Neural cell (in vitro differentiated cells): ENCODE results near the gene FOXP3. TPM values are rescaled to one million over a fixed set of nuclear protein-coding genes. Genes with fewer than 3 reads are reported as not detected.

ENCODE experiments used
- H2AFZ ChIP-seq: fragments of 200-600, 300-800 bp; sonication (generic), shearing (Covaris generic); 2 replicates; pipeline ENCODE4 v1.6.0; 2014; ENCODE audit warnings: low read depth, mild to moderate bottlenecking, antibody characterized with exemption, low read length, moderate library complexity
- H3F3A ChIP-seq: fragments of 200-600 bp; shearing (Covaris generic); 2 replicates; pipeline ENCODE4 v1.6.1; 2016; ENCODE audit warnings: mild to moderate bottlenecking, moderate library complexity, mixed read lengths, antibody characterized with exemption, low read length; ENCODE audit not compliant: insufficient read depth, poor library complexity, severe bottlenecking
- H3K27ac ChIP-seq: fragments of 200-600, 300-800 bp; sonication (generic), shearing (Covaris generic); 2 replicates; pipeline ENCODE4 v1.5.1; 2014; ENCODE audit warnings: mild to moderate bottlenecking, low read length, moderate library complexity
- H3K27me3 ChIP-seq: fragments of 300-800, 200-600 bp; sonication (generic), shearing (Covaris generic); 2 replicates; pipeline ENCODE4 v1.6.0; 2014; ENCODE audit warnings: mild to moderate bottlenecking, low read depth, low read length, moderate library complexity; ENCODE audit not compliant: insufficient read depth
- H3K36me3 ChIP-seq: fragments of 300-800, 200-600 bp; sonication (generic), shearing (Covaris generic); 2 replicates; pipeline ENCODE4 v1.5.1; 2014; ENCODE audit warnings: mild to moderate bottlenecking, antibody characterized with exemption, low read length, moderate library complexity; ENCODE audit not compliant: insufficient read depth
- H3K4me2 ChIP-seq: fragments of 300-800, 200-600 bp; sonication (generic), shearing (Covaris generic); 2 replicates; pipeline ENCODE4 v1.6.0; 2014; ENCODE audit warnings: mild to moderate bottlenecking, low read length
- H3K4me3 ChIP-seq: fragments of 300-800, 200-600 bp; sonication (generic), shearing (Covaris generic); 2 replicates; pipeline ENCODE4 v1.5.1; 2014; ENCODE audit warnings: mild to moderate bottlenecking, low read length, moderate library complexity
- H3K79me2 ChIP-seq: fragments of 200-600 bp; shearing (Covaris generic); replicated peaks from 2 replicates; pipeline ENCODE4 v1.6.0; 2014; ENCODE audit warnings: mild to moderate bottlenecking, low read length, moderate library complexity; ENCODE audit not compliant: insufficient read depth
- H3K9ac ChIP-seq: fragments of 300-800, 200-600 bp; sonication (generic), shearing (Covaris generic); 2 replicates; pipeline ENCODE4 v1.6.1; 2016; ENCODE audit warnings: mild to moderate bottlenecking, low read length, mixed read lengths
- H3K9me2 ChIP-seq: fragments of 200-600 bp; shearing (Covaris generic); 2 replicates; pipeline ENCODE4 v1.6.1; 2016; ENCODE audit warnings: mild to moderate bottlenecking, low read length, mixed read lengths; ENCODE audit not compliant: insufficient read depth
- H3K9me3 ChIP-seq: fragments of 200-600, 300-800 bp; sonication (generic), shearing (Covaris generic); 2 replicates; pipeline ENCODE4 v1.6.1; 2016; ENCODE audit warnings: mild to moderate bottlenecking, mixed run types, low read length, moderate library complexity, mixed read lengths
- H4K20me1 ChIP-seq: fragments of 200-600 bp; shearing (Covaris generic); 2 replicates; pipeline ENCODE4 v1.6.1; 2016; ENCODE audit warnings: mild to moderate bottlenecking, mixed run types; ENCODE audit not compliant: insufficient read depth
- EP300 ChIP-seq: fragments of 450-650 bp; conservative IDR thresholded peaks from 2 replicates; pipeline ENCODE4 v1.6.1; 2014; ENCODE audit warnings: antibody characterized with exemption, mild to moderate bottlenecking, moderate library complexity; ENCODE audit not compliant: poor library complexity, severe bottlenecking
- EZH2 ChIP-seq: fragments of 200-600, 300-800 bp; shearing (Covaris generic), sonication (generic); IDR thresholded peaks from 2 replicates; pipeline ENCODE4 v1.6.1; 2014; ENCODE audit warnings: antibody characterized with exemption, low read length, borderline replicate concordance, mild to moderate bottlenecking; ENCODE audit not compliant: insufficient read depth, poor library complexity, severe bottlenecking
- MXI1 ChIP-seq: fragments of 450-650 bp; conservative IDR thresholded peaks from 2 replicates; pipeline ENCODE4 v1.6.1; 2014; ENCODE audit warnings: antibody characterized with exemption, mild to moderate bottlenecking; ENCODE audit not compliant: poor library complexity, severe bottlenecking
- POLR2AphosphoS5 ChIP-seq: IDR thresholded peaks from 2 replicates; pipeline ENCODE4 v1.6.1; 2012
- RAD21 ChIP-seq: fragments of 450-650 bp; conservative IDR thresholded peaks from 2 replicates; pipeline ENCODE4 v1.6.1; 2014; ENCODE audit warnings: antibody characterized with exemption, mild to moderate bottlenecking, moderate library complexity
- SMC3 ChIP-seq: fragments of 450-650 bp; conservative IDR thresholded peaks from 2 replicates; pipeline ENCODE4 v1.6.1; 2014; ENCODE audit warnings: antibody characterized with exemption, mild to moderate bottlenecking, moderate library complexity; ENCODE audit not compliant: poor library complexity
- TAF1 ChIP-seq: IDR thresholded peaks from 2 replicates; pipeline ENCODE4 v1.6.1; 2012; ENCODE audit warnings: low read depth
- polyA plus RNA-seq: library from polyadenylated mRNA; depleted of rRNA; stranded (reverse); fragments of >200 nt; gene quantifications from 2 replicates; pipeline ENCODE4 v1.2.3, GENCODE V29; 2014
- TF ChIP-seq, protein P1 (sequence below): fragments of 450-650 bp; IDR thresholded peaks from 2 replicates; pipeline ENCODE4 v1.5.1; 2014; ENCODE audit warnings: antibody characterized with exemption, mild to moderate bottlenecking, moderate library complexity; ENCODE audit not compliant: poor library complexity, severe bottlenecking
- TF ChIP-seq, protein P2 (sequence below): IDR thresholded peaks from 2 replicates; pipeline ENCODE4 v1.6.1; 2012; ENCODE audit warnings: borderline replicate concordance

FOXP3 gene
- polyA plus RNA-seq, 1 donor from 2014 or later, result not detected

DNA sequence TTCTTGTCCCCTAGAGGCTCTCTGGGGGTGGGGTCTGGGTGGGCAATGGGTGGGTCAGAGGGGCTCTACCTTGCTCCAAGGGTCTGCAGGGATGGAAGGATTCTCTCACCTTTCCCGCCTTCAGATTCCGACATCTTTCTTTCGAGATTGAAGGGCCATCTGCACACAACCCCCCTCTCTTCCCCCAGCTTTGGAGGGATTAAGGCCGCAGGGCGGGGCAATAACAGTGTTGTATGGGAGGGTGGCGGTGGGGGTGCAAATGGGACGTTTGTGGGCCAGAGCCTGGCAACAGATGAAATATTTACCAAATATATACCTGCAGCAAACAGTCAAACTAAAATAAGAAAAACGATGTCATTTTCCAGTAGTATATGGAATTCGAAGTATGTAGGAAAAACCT is 31.3 kb downstream of the FOXP3 start, which contains the start of gene CACNA1F:
TSS of gene CACNA1F (minus strand) at position 165 of the 400 bp plus-strand sequence. CDS start at position 134, 31 bp downstream.
- H3K9me2 ChIP-seq, result no peaks in the 10 kb centered on the region
- no peak within 1 kb of the TSS for H3K4me2 ChIP-seq
- H3K27ac ChIP-seq, result no peak within 1 kb of the TSS
- H3F3A ChIP-seq, result no peaks in the 10 kb centered on the region
- H4K20me1 ChIP-seq, result no peaks in the 10 kb centered on the region
- H3K9ac ChIP-seq, result no peak within 1 kb of the TSS
- no peaks in the 10 kb centered on the region for H3K79me2 ChIP-seq
- no peaks in the 10 kb centered on the region for H3K27me3 ChIP-seq
- TF ChIP-seq RAD21 (no peak), POLR2AphosphoS5 (no peak), EZH2 (no peak), SMC3 (no peak), EP300 (no peak), MXI1 (no peak), TAF1 (no peak)
- TF ChIP-seq, protein P1, sequence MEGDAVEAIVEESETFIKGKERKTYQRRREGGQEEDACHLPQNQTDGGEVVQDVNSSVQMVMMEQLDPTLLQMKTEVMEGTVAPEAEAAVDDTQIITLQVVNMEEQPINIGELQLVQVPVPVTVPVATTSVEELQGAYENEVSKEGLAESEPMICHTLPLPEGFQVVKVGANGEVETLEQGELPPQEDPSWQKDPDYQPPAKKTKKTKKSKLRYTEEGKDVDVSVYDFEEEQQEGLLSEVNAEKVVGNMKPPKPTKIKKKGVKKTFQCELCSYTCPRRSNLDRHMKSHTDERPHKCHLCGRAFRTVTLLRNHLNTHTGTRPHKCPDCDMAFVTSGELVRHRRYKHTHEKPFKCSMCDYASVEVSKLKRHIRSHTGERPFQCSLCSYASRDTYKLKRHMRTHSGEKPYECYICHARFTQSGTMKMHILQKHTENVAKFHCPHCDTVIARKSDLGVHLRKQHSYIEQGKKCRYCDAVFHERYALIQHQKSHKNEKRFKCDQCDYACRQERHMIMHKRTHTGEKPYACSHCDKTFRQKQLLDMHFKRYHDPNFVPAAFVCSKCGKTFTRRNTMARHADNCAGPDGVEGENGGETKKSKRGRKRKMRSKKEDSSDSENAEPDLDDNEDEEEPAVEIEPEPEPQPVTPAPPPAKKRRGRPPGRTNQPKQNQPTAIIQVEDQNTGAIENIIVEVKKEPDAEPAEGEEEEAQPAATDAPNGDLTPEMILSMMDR, result no peak
- TF ChIP-seq, protein P2, sequence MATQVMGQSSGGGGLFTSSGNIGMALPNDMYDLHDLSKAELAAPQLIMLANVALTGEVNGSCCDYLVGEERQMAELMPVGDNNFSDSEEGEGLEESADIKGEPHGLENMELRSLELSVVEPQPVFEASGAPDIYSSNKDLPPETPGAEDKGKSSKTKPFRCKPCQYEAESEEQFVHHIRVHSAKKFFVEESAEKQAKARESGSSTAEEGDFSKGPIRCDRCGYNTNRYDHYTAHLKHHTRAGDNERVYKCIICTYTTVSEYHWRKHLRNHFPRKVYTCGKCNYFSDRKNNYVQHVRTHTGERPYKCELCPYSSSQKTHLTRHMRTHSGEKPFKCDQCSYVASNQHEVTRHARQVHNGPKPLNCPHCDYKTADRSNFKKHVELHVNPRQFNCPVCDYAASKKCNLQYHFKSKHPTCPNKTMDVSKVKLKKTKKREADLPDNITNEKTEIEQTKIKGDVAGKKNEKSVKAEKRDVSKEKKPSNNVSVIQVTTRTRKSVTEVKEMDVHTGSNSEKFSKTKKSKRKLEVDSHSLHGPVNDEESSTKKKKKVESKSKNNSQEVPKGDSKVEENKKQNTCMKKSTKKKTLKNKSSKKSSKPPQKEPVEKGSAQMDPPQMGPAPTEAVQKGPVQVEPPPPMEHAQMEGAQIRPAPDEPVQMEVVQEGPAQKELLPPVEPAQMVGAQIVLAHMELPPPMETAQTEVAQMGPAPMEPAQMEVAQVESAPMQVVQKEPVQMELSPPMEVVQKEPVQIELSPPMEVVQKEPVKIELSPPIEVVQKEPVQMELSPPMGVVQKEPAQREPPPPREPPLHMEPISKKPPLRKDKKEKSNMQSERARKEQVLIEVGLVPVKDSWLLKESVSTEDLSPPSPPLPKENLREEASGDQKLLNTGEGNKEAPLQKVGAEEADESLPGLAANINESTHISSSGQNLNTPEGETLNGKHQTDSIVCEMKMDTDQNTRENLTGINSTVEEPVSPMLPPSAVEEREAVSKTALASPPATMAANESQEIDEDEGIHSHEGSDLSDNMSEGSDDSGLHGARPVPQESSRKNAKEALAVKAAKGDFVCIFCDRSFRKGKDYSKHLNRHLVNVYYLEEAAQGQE, result no peak
- H3K36me3 ChIP-seq, result no peaks in the 10 kb centered on the region
- H3K4me3 ChIP-seq, result no peak within 1 kb of the TSS
- no peaks in the 10 kb centered on the region for H3K9me3 ChIP-seq
- H2AFZ ChIP-seq, result no peak within 1 kb of the TSS

DNA sequence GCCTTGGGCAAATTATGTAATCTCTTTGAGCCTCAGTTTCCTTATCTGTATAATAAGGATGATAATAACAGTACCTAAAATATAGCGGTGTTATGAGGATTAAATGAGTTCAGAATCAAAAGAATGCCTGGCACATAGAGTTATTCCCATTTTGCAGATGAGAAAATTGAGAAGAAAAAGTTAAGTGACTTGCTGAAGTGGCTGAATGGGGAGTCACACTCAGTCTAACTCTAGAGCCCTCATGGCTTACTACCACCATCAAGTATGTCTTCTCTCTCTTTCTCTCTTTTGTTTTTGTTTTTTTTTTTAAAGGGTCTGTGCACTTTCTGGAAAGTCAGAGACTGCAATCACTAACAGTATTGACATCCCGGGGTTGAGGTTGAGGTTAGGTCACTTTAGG is 32.0 kb downstream of the FOXP3 start:
- TF ChIP-seq, protein P2, result no peak
- TF ChIP-seq EZH2, result no peak
- TF ChIP-seq MXI1, result no peak
- TF ChIP-seq RAD21, result no peak
- no peak for TF ChIP-seq SMC3
- TF ChIP-seq POLR2AphosphoS5, result no peak
- TF ChIP-seq EP300, result no peak
- TF ChIP-seq TAF1, result no peak
- TF ChIP-seq, protein P1, result no peak

More for the DNA sequence above, 32.0 kb downstream of the FOXP3 start:
- Histone ChIP-seq H3K9ac (no peak overlapping the region), H3K36me3 (no peaks in the 10 kb centered on the region), H3K27ac (no peak overlapping the region), H4K20me1 (no peaks in the 10 kb centered on the region), H3K4me3 (no peak overlapping the region), H3K79me2 (no peaks in the 10 kb centered on the region), H2AFZ (no peak overlapping the region), H3K4me2 (no peak overlapping the region), H3K9me2 (no peaks in the 10 kb centered on the region), H3K27me3 (no peaks in the 10 kb centered on the region), H3F3A (no peaks in the 10 kb centered on the region), H3K9me3 (no peaks in the 10 kb centered on the region)
